IPS-NIHi7 (cell line): Measurements from ENCODE around the gene KRTCAP3.
"Not testable (repeated sequence)": the region's sequence is repeated elsewhere in the genome, so short reads cannot be mapped to it uniquely, and the experiment has no call there.

ENCODE experiments used
- DNase-seq: peaks from one replicate; pipeline ENCODE4 v3.0.0; 2012; ENCODE audit warnings: mixed read lengths; ENCODE audit errors: extremely low spot score

The KRTCAP3 gene, protein sequence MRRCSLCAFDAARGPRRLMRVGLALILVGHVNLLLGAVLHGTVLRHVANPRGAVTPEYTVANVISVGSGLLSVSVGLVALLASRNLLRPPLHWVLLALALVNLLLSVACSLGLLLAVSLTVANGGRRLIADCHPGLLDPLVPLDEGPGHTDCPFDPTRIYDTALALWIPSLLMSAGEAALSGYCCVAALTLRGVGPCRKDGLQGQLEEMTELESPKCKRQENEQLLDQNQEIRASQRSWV

DNA sequence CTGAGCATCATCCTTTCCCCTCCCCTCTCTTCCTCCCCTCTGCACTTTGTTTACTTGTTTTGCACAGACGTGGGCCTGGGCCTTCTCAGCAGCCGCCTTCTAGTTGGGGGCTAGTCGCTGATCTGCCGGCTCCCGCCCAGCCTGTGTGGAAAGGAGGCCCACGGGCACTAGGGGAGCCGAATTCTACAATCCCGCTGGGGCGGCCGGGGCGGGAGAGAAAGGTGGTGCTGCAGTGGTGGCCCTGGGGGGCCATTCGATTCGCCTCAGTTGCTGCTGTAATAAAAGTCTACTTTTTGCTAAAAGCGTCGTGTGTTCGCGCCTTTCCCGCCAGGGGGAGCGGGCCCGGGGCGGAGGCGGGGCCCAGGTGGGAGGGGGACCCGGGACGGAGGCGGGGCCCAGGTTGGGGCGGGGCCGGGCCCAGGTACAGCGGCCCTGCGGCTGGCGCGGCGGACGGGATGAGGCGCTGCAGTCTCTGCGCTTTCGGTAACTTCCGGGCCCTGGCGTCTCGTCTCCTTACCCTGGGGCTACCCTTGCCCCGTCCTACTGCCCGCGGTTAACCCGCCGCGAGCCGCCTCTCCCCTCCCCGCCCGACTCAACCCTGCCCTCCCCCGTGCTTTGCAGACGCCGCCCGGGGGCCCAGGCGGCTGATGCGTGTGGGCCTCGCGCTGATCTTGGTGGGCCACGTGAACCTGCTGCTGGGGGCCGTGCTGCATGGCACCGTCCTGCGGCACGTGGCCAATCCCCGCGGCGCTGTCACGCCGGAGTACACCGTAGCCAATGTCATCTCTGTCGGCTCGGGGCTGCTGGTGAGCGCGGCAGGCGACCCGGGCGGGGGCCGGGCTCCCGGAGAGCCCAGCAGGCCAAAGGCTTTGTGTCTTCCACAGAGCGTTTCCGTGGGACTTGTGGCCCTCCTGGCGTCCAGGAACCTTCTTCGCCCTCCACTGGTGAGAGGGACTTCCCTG is at the start of gene KRTCAP3:
Gene KRTCAP3 (plus strand): TSS at position 424 of the 962 bp plus-strand sequence. CDS start 32 bp downstream, at position 456.
- peak; percentile 99 for DNase-seq

DNA sequence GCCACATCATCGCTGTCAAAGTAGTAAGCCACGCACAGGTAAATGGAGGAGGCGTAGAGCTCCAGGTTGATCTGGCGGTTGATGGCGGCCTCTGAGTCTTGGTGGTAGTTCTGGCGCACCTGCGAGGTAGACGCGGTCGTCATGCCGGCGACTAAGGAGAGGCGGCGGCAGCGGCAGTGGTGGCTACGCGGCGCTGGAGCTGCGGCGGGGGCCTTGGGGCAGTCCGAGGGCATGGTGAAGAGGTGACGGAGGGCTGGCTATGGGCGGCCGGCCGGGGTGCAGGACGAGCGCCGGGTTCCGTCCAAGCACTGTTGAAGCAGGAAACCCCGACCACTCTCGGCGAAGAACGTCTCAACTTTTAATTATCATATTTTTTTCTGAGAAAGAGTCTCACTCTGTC is 49.0 kb upstream of the KRTCAP3 start:
- no peak for DNase-seq

DNA sequence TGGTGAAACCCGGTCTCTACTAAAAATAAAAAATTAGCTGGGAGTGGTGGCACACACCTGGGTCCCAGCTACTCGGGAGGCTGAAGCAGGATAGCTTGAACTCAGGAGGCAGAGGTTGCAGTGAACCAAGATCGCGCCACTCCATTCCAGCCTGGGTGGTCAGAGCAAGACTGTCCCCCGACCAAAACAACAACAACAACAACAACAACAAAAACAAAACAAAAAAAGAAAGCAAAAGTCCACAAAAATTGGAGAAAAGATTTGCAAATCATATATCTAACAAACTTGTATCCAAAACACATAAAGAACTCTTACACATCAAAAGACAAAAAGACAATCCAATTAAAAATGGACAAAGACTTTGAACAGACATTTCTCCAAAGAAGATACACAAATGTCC is 43.2 kb upstream of the KRTCAP3 start:
- no peak for DNase-seq

DNA sequence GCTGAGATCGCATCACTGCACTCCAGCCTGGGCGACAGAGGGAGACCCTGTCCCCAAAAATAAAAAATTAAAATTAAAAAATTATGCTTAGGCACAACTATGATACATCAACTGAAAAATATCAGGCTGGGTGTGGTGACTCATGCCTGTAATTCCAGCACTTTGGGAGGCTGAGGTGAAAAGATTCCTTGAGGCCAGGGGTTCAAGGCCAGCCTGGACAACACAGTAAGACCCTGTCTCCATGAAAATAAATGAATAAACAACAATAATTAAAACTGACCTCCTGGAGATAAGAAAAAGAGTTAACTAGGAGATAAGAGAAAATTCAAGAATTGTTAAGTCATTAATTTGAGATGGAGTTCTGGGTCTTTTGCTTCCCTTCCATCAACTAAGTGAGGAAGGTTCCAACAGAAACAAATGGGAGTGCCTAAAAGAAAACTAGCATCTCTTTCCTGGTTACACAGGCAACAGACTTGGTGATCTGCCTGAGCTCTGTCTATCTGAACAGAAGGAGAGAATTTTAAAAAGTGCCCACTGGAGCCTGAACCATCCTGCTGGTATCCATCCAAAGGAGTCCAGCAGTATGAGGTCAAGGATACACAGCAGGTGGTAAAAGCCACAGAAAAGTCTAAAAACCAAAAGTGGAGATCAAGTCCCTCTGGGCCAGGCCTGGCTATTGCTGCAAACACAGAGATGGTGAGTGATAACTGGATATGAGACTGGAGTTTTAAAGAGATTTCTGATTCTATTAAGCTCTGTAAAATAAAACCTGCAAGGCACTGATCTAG is 41.6 kb upstream of the KRTCAP3 start:
- DNase-seq = no peak

DNA sequence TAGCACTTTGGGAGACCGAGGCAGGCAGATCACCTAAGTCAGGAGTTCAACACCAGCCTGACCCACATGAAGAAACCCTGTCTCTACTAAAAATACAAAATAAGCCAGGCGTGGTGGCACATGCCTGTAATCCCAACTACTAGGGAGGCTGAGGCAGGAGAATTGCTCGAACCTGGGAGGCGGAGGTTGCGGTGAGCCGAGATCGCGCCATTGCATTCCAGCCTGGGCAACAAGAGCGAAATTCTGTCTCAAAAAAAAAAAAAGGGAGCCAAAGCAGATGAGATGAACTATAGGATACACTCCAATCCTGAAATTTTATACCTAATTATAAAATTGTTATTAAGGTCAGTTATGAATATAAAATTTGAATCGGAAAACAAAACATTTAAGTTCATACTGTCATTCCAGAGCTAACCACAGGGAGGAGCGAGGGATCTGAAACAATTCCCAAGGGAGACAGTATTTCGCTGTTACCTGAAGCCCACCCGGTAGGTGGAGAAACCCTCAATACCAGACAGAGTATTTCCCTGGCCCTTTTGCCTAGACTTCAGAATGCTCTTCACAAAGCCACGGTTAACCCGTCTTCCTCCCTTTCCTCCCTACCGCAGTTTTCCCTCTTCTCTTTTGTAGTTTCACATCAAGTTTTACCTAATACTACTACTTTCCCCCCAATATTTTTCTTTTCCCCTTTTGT is 34.2 kb upstream of the KRTCAP3 start:
- DNase-seq = peak; percentile 78

DNA sequence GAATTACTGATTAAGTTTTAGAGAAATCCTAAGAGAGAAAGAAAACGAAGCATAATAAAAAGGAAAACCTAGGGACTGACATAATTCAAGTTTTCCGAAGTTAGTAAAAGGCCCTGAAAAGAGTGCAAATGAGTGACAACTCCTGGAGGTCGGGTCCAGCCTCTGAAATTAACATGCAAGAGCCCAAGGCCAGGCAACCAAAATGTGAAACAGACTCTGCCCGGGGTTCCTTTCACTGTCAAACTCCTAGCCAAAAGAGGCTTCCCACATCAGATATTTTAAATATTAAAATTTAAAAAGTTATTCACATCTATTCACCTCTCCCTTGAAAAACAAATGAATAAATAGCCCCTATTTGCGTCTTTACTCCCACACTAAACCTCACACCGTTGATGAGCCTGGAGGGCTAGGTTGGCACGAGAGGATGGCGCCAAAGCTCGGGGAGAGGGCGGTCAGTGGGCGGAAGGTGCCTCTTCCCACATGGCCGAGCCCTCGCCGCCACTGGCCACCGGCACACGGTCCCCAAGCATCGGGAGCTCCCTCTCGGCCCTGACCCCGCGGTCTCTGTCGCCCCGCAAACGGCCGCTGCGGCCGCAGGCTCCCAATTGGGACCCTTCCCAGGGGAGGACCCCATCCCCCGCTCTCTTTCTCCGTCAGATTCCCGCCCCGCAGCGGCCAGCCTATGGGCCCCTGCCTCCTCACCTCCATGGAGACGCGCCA is 33.4 kb upstream of the KRTCAP3 start:
- peak; percentile 19 for DNase-seq

DNA sequence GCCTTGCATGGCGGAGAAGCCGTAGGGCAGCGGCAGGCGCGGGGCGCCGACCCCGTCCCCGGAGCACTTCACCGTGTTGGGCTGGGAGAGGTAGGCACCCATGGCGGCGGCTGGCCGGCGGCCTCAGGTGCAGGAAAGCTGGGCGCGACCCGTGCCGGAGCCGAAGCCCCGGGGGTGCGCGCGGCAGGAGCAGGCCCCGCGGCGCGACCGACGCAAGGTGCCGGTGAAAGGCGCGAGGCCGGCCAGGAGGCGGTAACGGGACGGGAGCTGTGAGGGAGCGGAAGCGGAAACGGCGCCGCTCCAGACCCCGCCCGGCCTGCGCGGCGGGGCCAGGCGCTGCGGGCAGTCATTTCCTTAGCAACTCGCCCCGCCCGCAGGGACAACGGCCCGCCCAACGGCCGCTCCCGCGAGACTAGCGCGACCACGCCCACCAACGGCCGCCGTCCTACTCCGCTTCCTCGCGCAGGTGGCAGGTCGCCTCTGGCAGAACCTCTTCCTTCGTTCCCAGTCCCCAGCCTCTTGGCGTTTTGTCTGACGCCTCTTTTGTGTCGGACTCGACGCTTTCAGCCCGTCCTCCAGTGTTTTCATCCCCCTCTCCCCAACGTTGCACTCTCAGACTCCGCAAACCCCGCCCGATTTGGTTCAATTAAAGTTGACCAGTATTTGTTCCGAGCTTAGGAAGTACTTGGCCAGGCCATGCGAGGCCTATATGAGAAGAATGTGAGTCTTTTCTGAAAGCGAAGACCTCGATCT is 32.7 kb upstream of the KRTCAP3 start, which contains the start of gene PPM1G:
Gene PPM1G (minus strand): TSS at position 271 of the 753 bp plus-strand sequence. CDS start 169 bp downstream, at position 102.
- peak; percentile 96 for DNase-seq

DNA sequence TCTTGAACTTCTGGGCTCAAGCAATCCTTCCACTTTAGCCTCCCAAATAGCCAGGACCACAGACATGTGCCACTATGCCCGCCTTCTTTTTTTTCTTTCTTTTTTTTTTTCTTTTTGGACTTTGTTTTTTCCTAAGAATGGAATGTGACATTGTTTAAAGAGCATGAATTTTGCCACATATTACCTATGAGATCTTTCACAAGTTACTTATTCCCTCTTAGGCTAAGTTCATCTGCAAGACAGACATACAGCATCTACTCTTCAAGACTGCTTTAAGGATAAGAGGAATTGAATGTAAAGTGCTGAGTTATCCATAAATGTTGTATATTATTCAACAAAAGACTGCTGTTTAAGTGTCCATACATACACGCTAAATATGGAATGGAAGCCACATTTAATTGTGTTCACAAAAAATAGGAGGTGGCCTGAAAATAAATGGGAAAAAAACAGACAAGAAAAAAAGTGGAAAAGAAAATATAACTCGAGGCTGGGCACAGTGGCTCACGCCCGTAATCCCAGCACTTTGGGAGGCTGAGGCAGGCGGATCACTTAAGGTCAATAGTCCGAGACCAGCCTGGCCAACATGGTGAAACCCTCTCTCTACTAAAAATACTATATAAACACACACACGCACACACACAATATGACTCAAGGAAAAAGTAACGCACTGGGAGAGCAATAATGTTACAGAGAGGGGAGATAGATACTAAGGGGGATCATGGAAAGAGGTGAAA is 29.6 kb upstream of the KRTCAP3 start:
- no peak for DNase-seq

DNA sequence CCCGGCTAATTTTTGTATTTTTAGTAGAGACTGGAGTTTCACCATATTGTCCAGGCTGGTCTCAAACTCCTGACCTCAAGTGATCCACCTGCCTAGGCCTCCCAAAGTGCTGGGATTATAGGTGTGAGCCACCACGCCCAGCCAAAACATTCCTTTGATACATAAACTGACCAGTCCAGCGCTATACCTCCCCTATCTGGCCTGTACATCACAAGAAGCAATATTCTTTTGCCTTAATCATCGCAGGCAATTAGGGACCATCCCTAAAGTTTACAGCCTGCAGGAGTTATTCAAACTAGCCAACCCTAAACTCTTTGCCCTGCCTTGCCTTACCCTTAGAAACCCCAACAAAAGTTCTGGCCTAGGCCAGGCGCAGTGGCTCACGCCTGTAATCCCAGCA is 26.0 kb upstream of the KRTCAP3 start:
- DNase-seq = no peak

DNA sequence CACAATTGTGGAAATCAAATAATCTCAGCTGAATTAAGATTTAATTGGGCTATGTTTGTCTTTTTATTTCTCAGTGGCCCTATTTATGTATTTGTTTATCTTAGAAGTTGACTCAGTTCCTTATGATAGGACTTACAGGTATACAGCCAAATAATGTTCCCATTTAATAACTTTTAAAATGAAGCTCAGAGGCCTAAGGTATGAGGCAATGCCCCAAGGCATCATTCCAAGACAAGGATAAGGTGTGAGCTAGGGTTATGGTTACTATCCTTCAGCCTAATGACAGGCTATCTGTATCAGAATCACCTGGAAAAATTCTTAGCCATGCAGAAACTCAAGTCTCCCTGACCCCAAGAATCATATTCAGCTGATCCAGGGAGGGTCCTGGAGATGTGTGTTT is 21.2 kb upstream of the KRTCAP3 start:
- no peak for DNase-seq

DNA sequence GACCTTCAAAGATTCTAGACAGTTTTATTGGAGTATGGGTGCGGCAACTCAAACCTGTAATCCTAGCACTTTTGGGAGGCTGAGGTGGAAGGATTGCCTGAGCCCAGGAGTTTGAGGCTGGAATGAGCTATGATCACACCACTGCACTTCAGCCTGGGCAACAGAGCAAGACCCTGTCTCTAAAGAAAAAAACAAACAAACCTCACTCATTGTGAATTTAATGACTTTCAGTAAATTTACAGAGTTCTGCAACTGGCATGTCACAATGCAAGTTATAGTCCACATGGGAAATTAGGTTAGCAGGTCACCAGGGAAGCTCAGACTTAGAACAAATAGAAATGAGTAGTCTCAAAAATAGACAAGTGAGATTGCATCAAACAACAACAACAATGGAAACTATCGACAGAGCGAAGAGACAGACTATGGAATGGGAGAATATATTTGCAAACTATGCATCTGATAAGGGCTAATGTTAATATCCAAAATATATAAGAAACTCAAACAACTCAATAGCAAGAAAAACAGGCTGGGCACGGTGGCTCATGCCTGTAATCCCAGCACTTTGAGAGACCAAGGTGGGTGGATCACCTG is 20.4 kb upstream of the KRTCAP3 start:
- no peak for DNase-seq

DNA sequence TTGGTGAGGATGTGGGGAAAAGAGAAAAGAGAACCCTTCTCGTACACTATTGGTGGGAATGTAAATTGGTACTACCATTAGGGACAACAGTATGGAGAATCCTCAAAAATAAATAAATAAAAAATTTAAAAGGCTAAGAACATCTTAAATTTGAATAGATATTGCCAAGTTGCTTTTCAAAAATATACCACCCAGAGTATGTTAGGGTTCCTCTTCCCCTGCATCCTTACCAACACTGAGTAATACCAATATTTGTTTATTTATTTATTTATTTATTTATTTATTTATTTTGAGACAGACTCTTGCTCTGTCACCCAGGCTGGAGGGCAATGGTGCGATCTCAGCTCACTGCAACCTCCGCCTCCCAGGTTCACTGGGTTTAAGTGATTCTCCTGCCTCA is 19.2 kb upstream of the KRTCAP3 start:
- DNase-seq = no peak

DNA sequence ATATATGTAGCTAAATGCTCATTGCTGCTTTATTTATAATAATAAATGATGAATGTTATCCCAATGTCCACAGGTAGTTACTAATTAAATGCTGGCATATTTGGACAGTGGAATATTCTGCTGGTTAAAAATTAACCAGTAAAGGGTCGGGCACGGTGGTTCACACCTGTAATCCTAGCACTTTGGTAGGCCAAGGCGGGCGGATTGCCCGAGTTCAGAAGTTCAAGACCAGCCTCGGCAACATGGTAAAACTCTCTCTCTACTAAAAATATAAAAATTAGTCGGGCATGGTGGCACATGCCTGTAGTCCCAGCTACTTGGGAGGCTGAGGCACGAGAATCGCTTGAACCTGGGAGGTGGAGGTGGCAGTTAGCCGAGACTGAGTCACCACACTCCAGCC is 17.1 kb upstream of the KRTCAP3 start:
- not testable (repeated sequence) for DNase-seq

DNA sequence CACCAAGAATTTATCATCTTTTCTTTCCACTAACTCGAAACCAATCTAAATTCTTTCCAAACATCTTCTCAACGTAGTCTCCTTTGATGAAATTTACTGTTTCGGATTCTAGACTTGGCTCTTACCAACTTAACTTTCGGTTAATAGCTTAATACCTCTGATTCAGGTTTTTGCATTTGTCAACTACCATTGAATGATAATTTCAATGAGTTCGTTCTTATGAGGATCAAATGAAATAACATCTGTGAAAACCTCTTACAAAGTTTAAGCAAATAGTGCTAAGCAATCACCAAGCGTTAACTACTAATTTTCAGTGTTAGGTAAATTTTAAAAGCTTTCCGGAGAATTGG is 14.3 kb upstream of the KRTCAP3 start:
- no peak for DNase-seq

DNA sequence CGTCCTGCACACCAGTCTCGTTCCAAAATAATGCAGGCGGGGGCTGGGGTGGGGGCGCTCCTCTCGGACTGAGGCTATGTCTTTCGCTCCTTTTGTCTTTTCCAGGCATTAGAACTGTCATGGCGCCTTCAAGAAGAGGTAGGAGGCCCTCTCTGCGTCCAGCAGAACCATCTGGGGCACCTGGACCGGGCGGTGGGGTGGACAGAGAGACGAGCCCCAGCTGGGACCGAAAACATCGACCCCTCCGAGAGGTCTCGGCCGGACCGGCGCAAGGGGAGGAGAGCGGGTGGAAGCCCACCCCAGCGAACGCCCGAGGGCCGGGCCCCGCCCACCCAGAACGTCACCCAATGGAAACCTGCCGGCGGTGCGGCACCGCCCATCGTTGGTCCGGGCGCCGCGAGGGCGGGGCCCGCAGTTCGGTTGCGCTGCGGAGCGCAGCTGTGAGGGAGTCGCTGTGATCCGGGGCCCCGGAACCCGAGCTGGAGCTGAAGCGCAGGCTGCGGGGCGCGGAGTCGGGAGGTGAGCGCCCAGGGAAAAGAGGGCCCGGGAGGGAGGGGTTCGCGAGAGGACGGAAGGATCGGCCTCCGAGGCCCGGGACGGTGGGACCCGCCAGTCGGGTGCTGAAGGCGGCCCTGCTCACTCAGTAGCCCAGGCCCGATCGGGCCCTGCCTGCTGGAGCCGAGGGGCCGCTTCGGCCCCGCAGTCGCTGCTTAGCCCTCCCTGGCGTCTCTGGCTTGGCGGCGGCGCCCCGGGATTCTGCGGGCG is 13.8 kb upstream of the KRTCAP3 start, which contains the start of gene NRBP1:
Gene NRBP1 (plus strand): TSS at position 419 of the 765 bp plus-strand sequence. CDS start 4,643 bp downstream, outside the sequence.
- DNase-seq = peak; percentile 95

DNA sequence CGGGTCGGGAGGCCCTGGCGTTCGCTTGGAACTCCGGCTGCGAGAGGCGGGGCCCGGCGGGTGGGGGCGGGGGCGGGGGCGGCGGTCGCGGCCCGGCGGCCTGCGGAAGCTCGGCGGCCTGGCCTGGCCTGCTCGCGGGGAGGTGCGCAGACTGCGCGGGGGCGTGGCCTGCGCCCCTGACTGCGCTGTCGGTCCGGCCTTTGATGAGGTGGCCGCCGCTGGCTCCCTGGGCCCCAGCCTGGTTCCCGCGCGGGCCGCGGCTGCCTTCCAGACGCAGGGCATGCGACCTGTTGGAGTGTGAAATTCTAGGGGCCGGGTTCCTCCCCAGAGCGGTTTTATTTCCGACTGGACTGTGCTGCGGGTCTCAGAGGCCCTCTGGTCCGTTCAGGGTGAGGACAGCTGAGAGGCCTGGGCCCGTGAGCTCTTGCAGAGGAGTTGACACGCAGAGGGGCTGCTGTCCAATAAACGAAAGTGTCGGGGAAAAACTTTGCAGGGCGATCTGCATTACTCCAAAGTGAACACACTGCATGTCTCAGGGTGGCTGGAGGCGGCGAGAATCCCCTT is 13.1 kb upstream of the KRTCAP3 start:
- peak; percentile 94 for DNase-seq

DNA sequence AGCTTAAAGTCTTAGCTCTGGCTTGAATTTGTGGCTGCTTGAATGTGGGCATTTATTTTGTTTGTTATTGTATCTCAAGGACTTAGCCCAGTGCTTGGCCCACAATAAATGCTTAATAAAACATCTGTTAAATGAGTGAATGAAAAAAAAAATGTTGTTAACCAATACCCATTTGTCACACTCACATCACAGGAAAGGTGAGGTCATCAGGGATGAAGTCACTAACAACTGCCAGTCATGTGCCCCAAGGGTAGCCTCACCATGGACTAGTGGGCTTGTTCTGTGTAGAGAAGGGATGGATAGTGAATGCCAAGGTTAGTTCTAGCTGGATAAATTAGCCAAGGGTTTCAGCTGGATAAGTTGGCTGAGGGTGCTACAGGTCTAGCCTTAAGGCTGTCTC is 10.8 kb upstream of the KRTCAP3 start:
- DNase-seq = no peak

DNA sequence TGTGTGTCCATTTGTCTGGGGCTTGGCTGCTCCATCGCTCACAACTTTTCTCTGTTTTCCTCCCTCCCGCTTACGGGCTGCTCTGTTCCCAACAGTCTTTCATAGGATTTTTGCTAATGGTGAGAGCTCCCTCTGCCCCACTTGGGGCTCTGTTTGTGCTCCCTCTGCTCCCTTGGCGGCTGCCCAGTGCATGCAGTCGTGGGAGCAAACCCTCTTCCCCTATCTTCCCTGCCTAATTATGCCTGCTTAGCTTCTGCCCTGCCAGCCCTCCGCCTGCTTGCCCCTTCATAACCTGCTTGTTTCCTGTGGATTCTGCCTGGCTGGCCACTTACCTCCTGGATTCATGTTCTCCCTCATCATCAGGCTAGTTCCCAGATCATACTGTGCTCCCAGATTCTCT is 6.6 kb upstream of the KRTCAP3 start:
- no peak for DNase-seq
